Measurements from ENCODE around the gene ERLEC1. TPM values are rescaled to one million over a fixed set of nuclear protein-coding genes. Genes with fewer than 3 reads are reported as not detected.

Gene ERLEC1
- total and polyA plus RNA-seq, 2 experiments from 2014 or later = 73.2 to 75.3 TPM

GRCh38 chr2:53768242-53768542 lies 18.7 kb upstream of the ERLEC1 start:
- no peaks in the 10 kb centered on the region for H3K9me3 ChIP-seq (ENCODE audit: low read depth)
- DNase-seq (ENCODE audit: low spot score) = peak; percentile 54
- peak overlapping the region; percentile 77 for H3K27ac ChIP-seq
- no peaks in the 10 kb centered on the region for H3K36me3 ChIP-seq (replicated peaks; ENCODE audit: insufficient read depth, low read depth)
- no peaks in the 10 kb centered on the region for H4K20me1 ChIP-seq (ENCODE audit: insufficient read depth, poor library complexity, severe bottlenecking)
- H2AFZ ChIP-seq = peak overlapping the region; percentile 70
- peaks cover 8% of the 10 kb centered on the region for H3K4me1 ChIP-seq (ENCODE audit: insufficient read depth)
- H3K9me2 ChIP-seq (replicated peaks; ENCODE audit: insufficient read depth) = no peaks in the 10 kb centered on the region
- 6% methylated on average over 12 of the region's 12 CpGs for WGBS (ENCODE audit: low lambda C conversion rate, missing lambda C conversion rate)
- H3K27me3 ChIP-seq = no peaks in the 10 kb centered on the region
- H3K79me2 ChIP-seq = peaks cover 13% of the 10 kb centered on the region
- H3K4me3 ChIP-seq = peak overlapping the region; percentile 53
- TF ChIP-seq EZH2 (IDR thresholded peaks at IDR 0.05; ENCODE audit: borderline replicate concordance) (no peak), CTCF (IDR thresholded peaks at IDR 0.05; ENCODE audit: poor library complexity) (no peak), EZH2phosphoT487 (IDR thresholded peaks at IDR 0.05; ENCODE audit: low read depth, severe bottlenecking, unreplicated experiment) (no peak)
- H3K4me2 ChIP-seq = peak overlapping the region; percentile 78

- no peak for DNase-seq (ENCODE audit: low spot score)
- Histone ChIP-seq H3K27ac (no peak overlapping the region), H3K36me3 (replicated peaks; ENCODE audit: insufficient read depth, low read depth) (no peaks in the 10 kb centered on the region), H3K4me2 (no peak overlapping the region), H3K9me2 (replicated peaks; ENCODE audit: insufficient read depth) (no peaks in the 10 kb centered on the region), H3K4me3 (no peak overlapping the region), H3K79me2 (peaks cover 23% of the 10 kb centered on the region), H3K9me3 (ENCODE audit: low read depth) (no peaks in the 10 kb centered on the region), H3K27me3 (no peaks in the 10 kb centered on the region), H2AFZ (no peak overlapping the region), H4K20me1 (ENCODE audit: insufficient read depth, poor library complexity, severe bottlenecking) (no peaks in the 10 kb centered on the region), H3K4me1 (ENCODE audit: insufficient read depth) (peaks cover 8% of the 10 kb centered on the region)
- no peak for TF ChIP-seq CTCF (IDR thresholded peaks at IDR 0.05; ENCODE audit: poor library complexity)
- no peak for TF ChIP-seq EZH2 (IDR thresholded peaks at IDR 0.05; ENCODE audit: borderline replicate concordance)
- TF ChIP-seq EZH2phosphoT487 (IDR thresholded peaks at IDR 0.05; ENCODE audit: low read depth, severe bottlenecking, unreplicated experiment) = no peak
- 94% methylated on average over 15 of the region's 15 CpGs for WGBS (ENCODE audit: low lambda C conversion rate, missing lambda C conversion rate)
Observed at GRCh38 chr2:53769318-53769945, 17.4 kb upstream of the ERLEC1 start.

GRCh38 chr2:53770264-53770663 lies 16.6 kb upstream of the ERLEC1 start:
- H3K36me3 ChIP-seq (replicated peaks; ENCODE audit: insufficient read depth, low read depth) = no peaks in the 10 kb centered on the region
- no peak overlapping the region for H3K4me3 ChIP-seq
- no peaks in the 10 kb centered on the region for H3K9me3 ChIP-seq (ENCODE audit: low read depth)
- no peak overlapping the region for H2AFZ ChIP-seq
- no peaks in the 10 kb centered on the region for H3K27me3 ChIP-seq
- H3K9me2 ChIP-seq (replicated peaks; ENCODE audit: insufficient read depth) = no peaks in the 10 kb centered on the region
- TF ChIP-seq CTCF (IDR thresholded peaks at IDR 0.05; ENCODE audit: poor library complexity) = no peak
- no peak for TF ChIP-seq EZH2phosphoT487 (IDR thresholded peaks at IDR 0.05; ENCODE audit: low read depth, severe bottlenecking, unreplicated experiment)
- TF ChIP-seq EZH2 (IDR thresholded peaks at IDR 0.05; ENCODE audit: borderline replicate concordance) = no peak
- H3K4me2 ChIP-seq = no peak overlapping the region
- H3K27ac ChIP-seq = no peak overlapping the region
- WGBS (ENCODE audit: low lambda C conversion rate, missing lambda C conversion rate) = 77% methylated on average over 4 of the region's 4 CpGs
- no peaks in the 10 kb centered on the region for H4K20me1 ChIP-seq (ENCODE audit: insufficient read depth, poor library complexity, severe bottlenecking)
- DNase-seq (ENCODE audit: low spot score) = no peak
- peaks cover 30% of the 10 kb centered on the region for H3K79me2 ChIP-seq
- peaks cover 5% of the 10 kb centered on the region for H3K4me1 ChIP-seq (ENCODE audit: insufficient read depth)

Data from hepatocyte (in vitro differentiated cells).